HEK293 (cell line): Measurements from ENCODE around the gene DHX8.

Source experiments
- GLI4 ChIP-seq: fragments of 450-650 bp; formaldehyde crosslinking; IDR thresholded peaks from 2 replicates; pipeline ENCODE4 v1.5.1; 2016; ENCODE audit warnings: missing biosample characterization, missing genetic modification characterization
- HIC1 ChIP-seq: fragments of 450-650 bp; formaldehyde crosslinking; IDR thresholded peaks from 2 replicates; pipeline ENCODE4 v1.5.1; 2016; ENCODE audit warnings: missing biosample characterization, missing genetic modification characterization
- HOXC10 ChIP-seq: sonication (generic); formaldehyde crosslinking; IDR thresholded peaks from 2 replicates; pipeline ENCODE4 v1.8.1; 2023; ENCODE audit warnings: mild to moderate bottlenecking, missing genetic modification reagents
- MEIS1 ChIP-seq: sonication (generic); formaldehyde crosslinking; IDR thresholded peaks from 2 replicates; pipeline ENCODE4 v1.8.1; 2022; ENCODE audit warnings: missing genetic modification reagents, mild to moderate bottlenecking, borderline replicate concordance
- MYNN ChIP-seq: fragments of 450-650 bp; formaldehyde crosslinking; IDR thresholded peaks from 2 replicates; pipeline ENCODE4 v1.5.1; 2016; ENCODE audit warnings: missing biosample characterization, missing genetic modification characterization, borderline replicate concordance
- PBX3 ChIP-seq: sonication (generic); formaldehyde crosslinking; IDR thresholded peaks from 2 replicates; pipeline ENCODE4 v1.8.1; 2022; ENCODE audit warnings: mild to moderate bottlenecking, moderate library complexity, missing genetic modification reagents
- PRDM10 ChIP-seq: fragments of 450-650 bp; formaldehyde crosslinking; IDR thresholded peaks from 2 replicates; pipeline ENCODE4 v1.5.1; 2016; ENCODE audit warnings: missing biosample characterization, missing genetic modification characterization
- PRDM2 ChIP-seq: fragments of 450-650 bp; formaldehyde crosslinking; IDR thresholded peaks from 2 replicates; pipeline ENCODE4 v1.5.1; 2016; ENCODE audit warnings: missing biosample characterization, missing genetic modification characterization, borderline replicate concordance
- ZBTB11 ChIP-seq: fragments of 450-650 bp; formaldehyde crosslinking; conservative IDR thresholded peaks from 2 replicates; pipeline ENCODE4 v1.5.1; 2016; ENCODE audit warnings: low read depth, missing biosample characterization, missing genetic modification characterization
- ZBTB17 ChIP-seq: fragments of 450-650 bp; formaldehyde crosslinking; IDR thresholded peaks from 2 replicates; pipeline ENCODE4 v1.5.1; 2016; ENCODE audit warnings: missing biosample characterization, missing genetic modification characterization
- ZNF239 ChIP-seq: fragments of 450-650 bp; formaldehyde crosslinking; IDR thresholded peaks from 2 replicates; pipeline ENCODE4 v1.5.1; 2016; ENCODE audit warnings: missing biosample characterization, missing genetic modification characterization
- ZNF26 ChIP-seq: fragments of 450-650 bp; formaldehyde crosslinking; IDR thresholded peaks from 2 replicates; pipeline ENCODE4 v1.5.1; 2016; ENCODE audit warnings: missing biosample characterization, missing genetic modification characterization
- ZNF391 ChIP-seq: fragments of 450-650 bp; formaldehyde crosslinking; IDR thresholded peaks from 2 replicates; pipeline ENCODE4 v1.5.1; 2016; ENCODE audit warnings: low read depth, missing biosample characterization, missing genetic modification characterization, borderline replicate concordance
- ZNF423 ChIP-seq: fragments of 450-650 bp; formaldehyde crosslinking; IDR thresholded peaks from 2 replicates; pipeline ENCODE4 v1.5.1; 2016; ENCODE audit warnings: missing biosample characterization, missing genetic modification characterization
- ZNF555 ChIP-seq: fragments of 450-650 bp; formaldehyde crosslinking; conservative IDR thresholded peaks from 2 replicates; pipeline ENCODE4 v1.5.1; 2017; ENCODE audit warnings: missing biosample characterization, mild to moderate bottlenecking, missing genetic modification characterization, inconsistent platforms
- ZNF560 ChIP-seq: fragments of 450-650 bp; formaldehyde crosslinking; IDR thresholded peaks from 2 replicates; pipeline ENCODE4 v1.5.1; 2017; ENCODE audit warnings: missing biosample characterization, missing genetic modification characterization, borderline replicate concordance
- ZNF561 ChIP-seq: fragments of 450-650 bp; IDR thresholded peaks from 2 replicates; pipeline ENCODE4 v1.5.1; 2018; ENCODE audit warnings: missing biosample characterization, missing genetic modification characterization, borderline replicate concordance
- ZSCAN4 ChIP-seq: fragments of 450-650 bp; formaldehyde crosslinking; IDR thresholded peaks from 2 replicates; pipeline ENCODE4 v1.5.1; 2017; ENCODE audit warnings: missing biosample characterization, missing genetic modification characterization
- ZXDB ChIP-seq: fragments of 450-650 bp; formaldehyde crosslinking; IDR thresholded peaks from 2 replicates; pipeline ENCODE4 v1.5.1; 2016; ENCODE audit warnings: missing biosample characterization, missing genetic modification characterization

DHX8 gene

GRCh38 chr17:43536236-43536992 is 52.6 kb downstream of the DHX8 start (continued):
- TF ChIP-seq ZNF26 (tag by site-specific recombination), result no peak
- TF ChIP-seq PRDM10 (tag by site-specific recombination), result peak; percentile 98
- no peak for TF ChIP-seq HOXC10 (CRISPR knock-in tag)
- TF ChIP-seq ZNF239 (tag by site-specific recombination), result no peak
- TF ChIP-seq ZSCAN4 (tag by site-specific recombination), result no peak
- no peak for TF ChIP-seq ZBTB17 (tag by site-specific recombination)
- no peak for TF ChIP-seq MEIS1 (CRISPR knock-in tag)
- TF ChIP-seq ZNF560, result no peak
- no peak for TF ChIP-seq ZNF555 (tag by site-specific recombination)
- TF ChIP-seq PRDM2 (tag by site-specific recombination), result no peak
- no peak for TF ChIP-seq HIC1 (tag by site-specific recombination)
- TF ChIP-seq GLI4, result no peak
- no peak for TF ChIP-seq ZBTB11 (tag by site-specific recombination)
- TF ChIP-seq MYNN, result no peak
- TF ChIP-seq ZNF561, result no peak
- TF ChIP-seq PBX3 (CRISPR knock-in tag), result no peak
- TF ChIP-seq ZNF423, result no peak
- no peak for TF ChIP-seq ZNF391 (tag by site-specific recombination)
- no peak for TF ChIP-seq ZXDB (tag by site-specific recombination)
